ENCODE data around the gene EVA1A.

EVA1A gene

GRCh38 chr2:75602724-75603342, 42.1 kb upstream of the EVA1A start:
- DNase-seq (ENCODE audit: low read depth), result peak; percentile 93
- Histone ChIP-seq H3K4me1 (ENCODE audit: control insufficient read depth, insufficient read depth, low read length) (peaks cover 37% of the 10 kb centered on the region), H3K9ac (ENCODE audit: low read length) (no peak overlapping the region), H3K9me3 (ENCODE audit: control insufficient read depth, low read length) (no peaks in the 10 kb centered on the region), H3K4me3 (ENCODE audit: low read length) (no peak overlapping the region), H3K27me3 (replicated peaks; ENCODE audit: control insufficient read depth, insufficient read depth, low read length) (no peaks in the 10 kb centered on the region), H3K36me3 (ENCODE audit: control insufficient read depth, insufficient read depth, low read length, severe bottlenecking) (no peaks in the 10 kb centered on the region)

GRCh38 chr2:75600461-75601011, 39.8 kb upstream of the EVA1A start:
- Histone ChIP-seq H3K4me1 (ENCODE audit: control insufficient read depth, insufficient read depth, low read length) (peaks cover 31% of the 10 kb centered on the region), H3K9me3 (ENCODE audit: control insufficient read depth, low read length) (no peaks in the 10 kb centered on the region), H3K27me3 (replicated peaks; ENCODE audit: control insufficient read depth, insufficient read depth, low read length) (no peaks in the 10 kb centered on the region), H3K9ac (ENCODE audit: low read length) (no peak overlapping the region), H3K4me3 (ENCODE audit: low read length) (no peak overlapping the region), H3K36me3 (ENCODE audit: control insufficient read depth, insufficient read depth, low read length, severe bottlenecking) (no peaks in the 10 kb centered on the region)
- no peak for DNase-seq (ENCODE audit: low read depth)

- Histone ChIP-seq H3K4me3 (ENCODE audit: low read length) (no peak overlapping the region), H3K4me1 (ENCODE audit: control insufficient read depth, insufficient read depth, low read length) (peaks cover 29% of the 10 kb centered on the region), H3K36me3 (ENCODE audit: control insufficient read depth, insufficient read depth, low read length, severe bottlenecking) (no peaks in the 10 kb centered on the region), H3K27me3 (replicated peaks; ENCODE audit: control insufficient read depth, insufficient read depth, low read length) (no peaks in the 10 kb centered on the region), H3K9ac (ENCODE audit: low read length) (no peak overlapping the region), H3K9me3 (ENCODE audit: control insufficient read depth, low read length) (no peaks in the 10 kb centered on the region)
- DNase-seq (ENCODE audit: low read depth), result no peak
Measured at GRCh38 chr2:75598589-75599155, 37.9 kb upstream of the EVA1A start.

- Histone ChIP-seq H3K4me3 (ENCODE audit: low read length) (no peak overlapping the region), H3K27me3 (replicated peaks; ENCODE audit: control insufficient read depth, insufficient read depth, low read length) (no peaks in the 10 kb centered on the region), H3K9me3 (ENCODE audit: control insufficient read depth, low read length) (no peaks in the 10 kb centered on the region), H3K4me1 (ENCODE audit: control insufficient read depth, insufficient read depth, low read length) (peaks cover 22% of the 10 kb centered on the region), H3K36me3 (ENCODE audit: control insufficient read depth, insufficient read depth, low read length, severe bottlenecking) (no peaks in the 10 kb centered on the region), H3K9ac (ENCODE audit: low read length) (no peak overlapping the region)
- no peak for DNase-seq (ENCODE audit: low read depth)
Measured at GRCh38 chr2:75597949-75598348, 37.2 kb upstream of the EVA1A start.

GRCh38 chr2:75596784-75597183, 36.0 kb upstream of the EVA1A start:
- Histone ChIP-seq H3K9ac (ENCODE audit: low read length) (no peak overlapping the region), H3K4me1 (ENCODE audit: control insufficient read depth, insufficient read depth, low read length) (peaks cover 28% of the 10 kb centered on the region), H3K4me3 (ENCODE audit: low read length) (no peak overlapping the region), H3K27me3 (replicated peaks; ENCODE audit: control insufficient read depth, insufficient read depth, low read length) (no peaks in the 10 kb centered on the region), H3K9me3 (ENCODE audit: control insufficient read depth, low read length) (no peaks in the 10 kb centered on the region), H3K36me3 (ENCODE audit: control insufficient read depth, insufficient read depth, low read length, severe bottlenecking) (no peaks in the 10 kb centered on the region)
- no peak for DNase-seq (ENCODE audit: low read depth)

GRCh38 chr2:75595541-75596395, 35.0 kb upstream of the EVA1A start:
- peak; percentile 78 for DNase-seq (ENCODE audit: low read depth)
- H3K4me1 ChIP-seq (ENCODE audit: control insufficient read depth, insufficient read depth, low read length), result peaks cover 30% of the 10 kb centered on the region
- no peak overlapping the region for H3K4me3 ChIP-seq (ENCODE audit: low read length)
- H3K36me3 ChIP-seq (ENCODE audit: control insufficient read depth, insufficient read depth, low read length, severe bottlenecking), result no peaks in the 10 kb centered on the region
- H3K9ac ChIP-seq (ENCODE audit: low read length), result no peak overlapping the region
- no peaks in the 10 kb centered on the region for H3K9me3 ChIP-seq (ENCODE audit: control insufficient read depth, low read length)
- no peaks in the 10 kb centered on the region for H3K27me3 ChIP-seq (replicated peaks; ENCODE audit: control insufficient read depth, insufficient read depth, low read length)

- Histone ChIP-seq H3K4me1 (ENCODE audit: control insufficient read depth, insufficient read depth, low read length) (peaks cover 36% of the 10 kb centered on the region), H3K27me3 (replicated peaks; ENCODE audit: control insufficient read depth, insufficient read depth, low read length) (no peaks in the 10 kb centered on the region), H3K9ac (ENCODE audit: low read length) (no peak overlapping the region), H3K36me3 (ENCODE audit: control insufficient read depth, insufficient read depth, low read length, severe bottlenecking) (no peaks in the 10 kb centered on the region), H3K9me3 (ENCODE audit: control insufficient read depth, low read length) (no peaks in the 10 kb centered on the region), H3K4me3 (ENCODE audit: low read length) (no peak overlapping the region)
- no peak for DNase-seq (ENCODE audit: low read depth)
Measured at GRCh38 chr2:75594596-75594995, 33.9 kb upstream of the EVA1A start.

GRCh38 chr2:75592888-75593287, 32.1 kb upstream of the EVA1A start:
- Histone ChIP-seq H3K9me3 (ENCODE audit: control insufficient read depth, low read length) (no peaks in the 10 kb centered on the region), H3K4me3 (ENCODE audit: low read length) (no peak overlapping the region), H3K9ac (ENCODE audit: low read length) (no peak overlapping the region), H3K27me3 (replicated peaks; ENCODE audit: control insufficient read depth, insufficient read depth, low read length) (no peaks in the 10 kb centered on the region), H3K36me3 (ENCODE audit: control insufficient read depth, insufficient read depth, low read length, severe bottlenecking) (no peaks in the 10 kb centered on the region), H3K4me1 (ENCODE audit: control insufficient read depth, insufficient read depth, low read length) (peaks cover 46% of the 10 kb centered on the region)
- no peak for DNase-seq (ENCODE audit: low read depth)

- Histone ChIP-seq H3K4me1 (ENCODE audit: control insufficient read depth, insufficient read depth, low read length) (peaks cover 53% of the 10 kb centered on the region), H3K36me3 (ENCODE audit: control insufficient read depth, insufficient read depth, low read length, severe bottlenecking) (no peaks in the 10 kb centered on the region), H3K9ac (ENCODE audit: low read length) (no peak overlapping the region), H3K4me3 (ENCODE audit: low read length) (no peak overlapping the region), H3K27me3 (replicated peaks; ENCODE audit: control insufficient read depth, insufficient read depth, low read length) (no peaks in the 10 kb centered on the region), H3K9me3 (ENCODE audit: control insufficient read depth, low read length) (no peaks in the 10 kb centered on the region)
- peak; percentile 61 for DNase-seq (ENCODE audit: low read depth)
Measured at GRCh38 chr2:75592030-75592429, 31.3 kb upstream of the EVA1A start.

- no peak overlapping the region for H3K9ac ChIP-seq (ENCODE audit: low read length)
- H3K4me3 ChIP-seq (ENCODE audit: low read length), result peak overlapping the region; percentile 22
Measured at GRCh38 chr2:75589391-75590105, 28.8 kb upstream of the EVA1A start.

More at GRCh38 chr2:75589391-75590105, 28.8 kb upstream of the EVA1A start:
- H3K9me3 ChIP-seq (ENCODE audit: control insufficient read depth, low read length), result no peaks in the 10 kb centered on the region
- H3K4me1 ChIP-seq (ENCODE audit: control insufficient read depth, insufficient read depth, low read length), result peaks cover 37% of the 10 kb centered on the region
- no peaks in the 10 kb centered on the region for H3K36me3 ChIP-seq (ENCODE audit: control insufficient read depth, insufficient read depth, low read length, severe bottlenecking)
- no peaks in the 10 kb centered on the region for H3K27me3 ChIP-seq (replicated peaks; ENCODE audit: control insufficient read depth, insufficient read depth, low read length)
- peak; percentile 70 for DNase-seq (ENCODE audit: low read depth)
